GM12878 (cell line): Measurements from ENCODE around the gene SVIL. TPM values are rescaled to one million over a fixed set of nuclear protein-coding genes. Genes with fewer than 3 reads are reported as not detected.

Source experiments
- ATAC-seq: fragments of 200-7000 bp; cut with Tn5 transposase; 3 replicates; pipeline ENCODE4 v1.9.1; 2020; ENCODE audit warnings: mild to moderate bottlenecking, moderate library complexity
- BruUV-seq: library from RNA; stranded (reverse); fragments of 400-500 nt; replicated peaks from 2 replicates; lab custom pipeline; 2021; lab: Mats Ljungman, UMichigan
- CTCF ChIA-PET: fragments of 300-600 bp; sonication (Branson Sonifier 250); formaldehyde crosslinking; extraction: SDS; loops from one replicate; lab custom pipeline; 2021; ENCODE audit warnings: inconsistent platforms; lab: Yijun Ruan, JAX
- POLR2A ChIA-PET: fragments of 350-600 bp; formaldehyde crosslinking; extraction: SDS; loops from one replicate; lab custom pipeline; 2021; ENCODE audit warnings: inconsistent platforms; lab: Charles Lee
- RAD21 ChIA-PET: fragments of 300-600 bp; sonication (Branson Sonifier 250); formaldehyde crosslinking; loops from one replicate; lab custom pipeline; 2023; ENCODE audit warnings: antibody characterized with exemption; ENCODE audit not compliant: unreplicated experiment; lab: Charles Lee
- SMC1A ChIA-PET: fragments of 300-600 bp; sonication (Branson Sonifier 250); formaldehyde crosslinking; loops from one replicate; lab custom pipeline; 2023; ENCODE audit not compliant: unreplicated experiment, uncharacterized antibody; lab: Charles Lee
- DNase-seq: peaks from one replicate; pipeline ENCODE4 v3.0.0-alpha.2; 2011; ENCODE audit warnings: low read depth, low spot score
- FAIRE-seq: peaks from 3 replicates; lab custom pipeline; 2011; peaks lifted over from hg19 to GRCh38; lab: Jason Lieb, UNC
- H2AFZ ChIP-seq: 2 replicates; pipeline ENCODE4 v1.6.0; 2011; ENCODE audit warnings: low read depth, low read length, control low read depth; ENCODE audit not compliant: control insufficient read depth
- H3K27ac ChIP-seq: 2 replicates; pipeline ENCODE4 v1.5.1; 2011; ENCODE audit warnings: control low read depth; ENCODE audit not compliant: control insufficient read depth, insufficient read depth
- H3K27me3 ChIP-seq, 2 experiments: replicated peaks in 1 of 2; 2 replicates each; pipeline versions ENCODE4 v1.6.0 to v1.6.1; 2011; ENCODE audit warnings: low read length in 1 of 2; ENCODE audit not compliant: control insufficient read depth in 2 of 2, insufficient read depth in 2 of 2
- H3K36me3 ChIP-seq, 2 experiments: 2 replicates each; pipeline ENCODE4 v1.5.1; 2011; ENCODE audit warnings: low read length in 1 of 2; ENCODE audit not compliant: control insufficient read depth in 2 of 2, insufficient read depth in 2 of 2
- H3K4me1 ChIP-seq: 2 replicates; pipeline ENCODE4 v1.6.1; 2011; ENCODE audit warnings: mild to moderate bottlenecking, low read length, moderate library complexity, mixed read lengths; ENCODE audit not compliant: control insufficient read depth, insufficient read depth
- H3K4me2 ChIP-seq: 2 replicates; pipeline ENCODE4 v1.6.0; 2011; ENCODE audit warnings: control low read depth; ENCODE audit not compliant: control insufficient read depth, insufficient read depth
- H3K4me3 ChIP-seq: fragments of 200-600 bp; sonication (generic); 2 replicates; pipeline ENCODE4 v1.5.1; 2016
- H3K79me2 ChIP-seq: 2 replicates; pipeline ENCODE4 v1.6.0; 2011; ENCODE audit warnings: low read length; ENCODE audit not compliant: control insufficient read depth, insufficient read depth
- H3K9ac ChIP-seq: 2 replicates; pipeline ENCODE4 v1.8.0; 2011; ENCODE audit warnings: low read length, control low read depth, mixed read lengths; ENCODE audit not compliant: control insufficient read depth, insufficient read depth
- H3K9me3 ChIP-seq: replicated peaks from 3 replicates; pipeline ENCODE4 v1.5.1; 2011; ENCODE audit warnings: mild to moderate bottlenecking, low read length; ENCODE audit not compliant: control insufficient read depth, insufficient read depth
- H4K20me1 ChIP-seq: 2 replicates; pipeline ENCODE4 v1.6.0; 2011; ENCODE audit not compliant: control insufficient read depth, insufficient read depth
- ETV6 ChIP-seq, 2 experiments: fragments of 450-650 bp in 1 of 2; IDR thresholded peaks in 1 of 2; conservative IDR thresholded peaks in 1 of 2; 2 replicates each; pipeline ENCODE4 v1.6.1; 2014; ENCODE audit warnings: antibody characterized with exemption in 1 of 2, borderline replicate concordance in 1 of 2, low read depth in 1 of 2, mild to moderate bottlenecking in 1 of 2, moderate library complexity in 1 of 2
- MXI1 ChIP-seq: fragments of 150-350 bp; IDR thresholded peaks from 2 replicates; pipeline ENCODE4 v1.6.1; 2011; ENCODE audit warnings: low read depth, mild to moderate bottlenecking, inconsistent platforms, low read length, improper control_type of control experiment
- NRF1 ChIP-seq: conservative IDR thresholded peaks from 2 replicates; pipeline ENCODE4 v1.6.1; 2011; ENCODE audit warnings: mild to moderate bottlenecking, low read depth, low read length, improper control_type of control experiment
- PRDM15 ChIP-seq: fragments of 450-650 bp; formaldehyde crosslinking; IDR thresholded peaks from 2 replicates; pipeline ENCODE4 v1.4.0; 2020; ENCODE audit warnings: mild to moderate bottlenecking, moderate library complexity
- ZNF274 ChIP-seq: IDR thresholded peaks from one replicate; pipeline ENCODE4 v1.8.0; 2011; ENCODE audit not compliant: insufficient read length, insufficient read depth
- ZNF687 ChIP-seq: fragments of 450-650 bp; IDR thresholded peaks from 2 replicates; pipeline ENCODE4 v1.6.1; 2017; ENCODE audit warnings: mild to moderate bottlenecking, moderate library complexity
- WGBS: methylation state at CpG from one replicate; pipeline ENCODE4 v1.1.6; 2016; ENCODE audit warnings: low lambda C conversion rate; ENCODE audit not compliant: insufficient replicate concordance, insufficient coverage; ENCODE audit errors: missing lambda C conversion rate; 5-methylcytosine and 5-hydroxymethylcytosine counted together
- in situ Hi-C: fragments of 300-500 bp; cut with MboI; formaldehyde crosslinking; loops from 9 replicates; pipeline ENCODE4 v1.14.3; 2018; ENCODE audit warnings: mixed read lengths
- intact Hi-C: fragments of 100-400 bp; cut with micrococcal nuclease; formaldehyde crosslinking; loops from one replicate; pipeline ENCODE4 v1.14.2; 2022; ENCODE audit not compliant: unreplicated experiment
- polyA plus RNA-seq, 11 experiments: library from polyadenylated mRNA; depleted of rRNA in 4 of 11; unstranded in 6 of 11; stranded (reverse) in 5 of 11; fragments of >200 nt; fragmentation: Nextera tagmentation in 4 of 11; fragmentation: Illumina TruSeq in 1 of 11; extraction: Ambion mirVana in 4 of 11; extraction: Trizol in 1 of 11; gene quantifications; 1 replicate in 1 of 11; 2 replicates in 10 of 11; pipeline versions ENCODE4 v1.2.1 to v1.2.3, GENCODE V29; 2011 to 2016; ENCODE audit warnings: inconsistent platforms in 2 of 11, missing spikeins in 2 of 11, low read depth in 1 of 11
- total RNA-seq, 4 experiments: library from RNA; depleted of rRNA in 3 of 4; stranded (reverse); fragments of >200 nt in 3 of 4; fragmentation: Illumina TruSeq in 1 of 4; extraction: Trizol in 1 of 4; gene quantifications; 2 replicates each; pipeline versions ENCODE4 v1.2.1 to v1.2.3, GENCODE V29; 2013 to 2021
- TF ChIP-seq, protein P1 (sequence below): IDR thresholded peaks from 2 replicates; pipeline ENCODE4 v1.6.1; 2012; ENCODE audit warnings: low read depth, low read length, improper control_type of control experiment
- TF ChIP-seq, protein P2 (sequence below): fragments of 450-650 bp; IDR thresholded peaks from 2 replicates; pipeline ENCODE4 v1.6.1; 2016; ENCODE audit warnings: mild to moderate bottlenecking

The SVIL gene
- total and polyA plus RNA-seq, 10 of the 15 experiments (the other 5 are each of a cell fraction or from before 2014, with no cell fraction given): 0.22 to 1.9 (median 0.87) TPM

GRCh38 chr10:29411666-29412315 lies 223.0 kb downstream of the SVIL start (continued):
- no peak for TF ChIP-seq ZNF687

DNA sequence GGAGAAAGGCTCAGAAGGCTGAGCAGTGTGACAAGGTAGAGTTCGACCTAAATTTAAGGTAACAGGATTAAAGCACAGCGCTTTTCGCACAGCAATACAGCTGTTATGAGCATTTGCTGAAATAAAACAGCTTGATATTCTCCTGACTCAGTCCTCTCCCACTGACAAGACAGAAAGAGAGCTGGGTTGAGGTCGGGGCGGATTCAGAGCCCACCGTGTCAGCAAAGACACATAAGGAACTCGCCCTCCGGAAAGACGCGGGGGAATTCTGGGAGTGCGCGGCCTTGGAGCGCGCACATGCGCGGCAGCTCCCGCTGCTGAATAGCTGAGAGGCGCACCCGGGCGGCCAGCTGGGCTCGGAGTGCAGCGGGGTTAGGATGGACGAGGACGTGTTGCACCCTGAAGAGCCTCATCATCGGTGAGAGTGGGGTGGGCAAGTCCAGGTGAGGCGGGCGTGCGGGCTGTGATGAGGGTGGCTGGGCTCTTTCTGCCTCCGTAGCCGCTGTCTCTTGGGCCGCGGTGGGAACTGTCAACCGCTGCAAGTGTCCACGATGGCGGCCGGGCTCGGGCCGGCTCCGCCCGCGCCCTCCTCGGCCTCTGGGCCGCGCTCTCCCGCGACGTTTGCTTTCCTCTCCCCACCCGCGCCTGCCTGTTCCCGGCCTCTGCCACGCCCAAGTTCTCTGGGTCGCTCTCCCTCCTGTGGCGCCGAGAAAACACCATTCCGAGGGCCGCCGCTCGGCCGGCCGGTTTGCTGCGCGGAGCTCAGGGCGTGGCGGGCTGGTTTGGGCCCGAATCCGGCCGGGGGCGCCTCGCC lies 225.3 kb downstream of the SVIL start:
- DNase-seq: no peak
- Histone ChIP-seq H3K27ac (peak overlapping the region; percentile 26), H3K79me2 (peaks cover 2% of the 10 kb centered on the region), H4K20me1 (no peaks in the 10 kb centered on the region), H3K9me3 (no peaks in the 10 kb centered on the region), H3K4me1 (peaks cover 6% of the 10 kb centered on the region; the same call in 1 of the 2 replicates), H3K4me2 (peak overlapping the region; percentile 80), H3K9ac (peak overlapping the region; percentile 64; the same call in 1 of the 2 replicates), H3K4me3 (peak overlapping the region; percentile 68), H3K27me3 (peaks cover 0 to 2% of the 10 kb centered on the region in 2 experiments; a peak in 2 of 4 replicates), H2AFZ (peak overlapping the region; percentile 84), H3K36me3 (no peaks in the 10 kb centered on the region)
- in situ Hi-C loops: no loop called here
- intact Hi-C loops: no loop called here
- ChIA-PET RAD21 (no interaction called here), POLR2A (no interaction called here), CTCF (interaction anchor here (0.6 kb wide), 1 partner anchor 689 kb away, joined by 3 read pairs; no protein-coding TSS in a partner anchor), SMC1A (no interaction called here)
- peak; percentile 74 for ATAC-seq
- BruUV-seq: no TSS peak
- no peak for FAIRE-seq
- WGBS: 2% methylated on average over 58 of the region's 69 CpGs
- TF ChIP-seq ZNF274: no peak
- TF ChIP-seq NRF1: 0 out of 2 replicates have a peak, but pooled peaks have one; percentile 29
- TF ChIP-seq PRDM15 (CRISPR knock-in tag): no peak
- TF ChIP-seq, protein P1, sequence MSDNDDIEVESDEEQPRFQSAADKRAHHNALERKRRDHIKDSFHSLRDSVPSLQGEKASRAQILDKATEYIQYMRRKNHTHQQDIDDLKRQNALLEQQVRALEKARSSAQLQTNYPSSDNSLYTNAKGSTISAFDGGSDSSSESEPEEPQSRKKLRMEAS: no peak
- TF ChIP-seq, protein P2, sequence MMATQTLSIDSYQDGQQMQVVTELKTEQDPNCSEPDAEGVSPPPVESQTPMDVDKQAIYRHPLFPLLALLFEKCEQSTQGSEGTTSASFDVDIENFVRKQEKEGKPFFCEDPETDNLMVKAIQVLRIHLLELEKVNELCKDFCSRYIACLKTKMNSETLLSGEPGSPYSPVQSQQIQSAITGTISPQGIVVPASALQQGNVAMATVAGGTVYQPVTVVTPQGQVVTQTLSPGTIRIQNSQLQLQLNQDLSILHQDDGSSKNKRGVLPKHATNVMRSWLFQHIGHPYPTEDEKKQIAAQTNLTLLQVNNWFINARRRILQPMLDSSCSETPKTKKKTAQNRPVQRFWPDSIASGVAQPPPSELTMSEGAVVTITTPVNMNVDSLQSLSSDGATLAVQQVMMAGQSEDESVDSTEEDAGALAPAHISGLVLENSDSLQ: no peak
- no peak for TF ChIP-seq ETV6 (conservative IDR thresholded peaks at IDR 0.05 in 1 of 2, IDR thresholded peaks at IDR 0.05 in 1 of 2; ENCODE audit: borderline replicate concordance in 1 of 2, low read depth in 1 of 2)
- TF ChIP-seq MXI1: no peak
